Left ventricle myocardium inferior (tissue), 1 donor: Measurements from ENCODE around the gene DNPH1. TPM values are rescaled to one million over a fixed set of nuclear protein-coding genes. Genes with fewer than 3 reads are reported as not detected.

ENCODE experiments used
- DNase-seq: peaks from one replicate; pipeline ENCODE4 v3.0.0-alpha.2; 2020
- H3K27ac ChIP-seq: fragments of 200-600 bp; replicated peaks from 2 replicates; pipeline ENCODE4 v1.8.0; 2021
- H3K27me3 ChIP-seq: fragments of 200-600 bp; 2 replicates; pipeline ENCODE4 v1.8.0; 2021; ENCODE audit warnings: low read depth
- H3K36me3 ChIP-seq: fragments of 200-600 bp; 2 replicates; pipeline ENCODE4 v1.8.0; 2021
- H3K4me1 ChIP-seq: fragments of 200-600 bp; 2 replicates; pipeline ENCODE4 v1.8.0; 2021
- H3K4me3 ChIP-seq: fragments of 200-600 bp; 2 replicates; pipeline ENCODE4 v1.8.0; 2021; ENCODE audit warnings: mild to moderate bottlenecking, moderate library complexity
- H3K9me3 ChIP-seq: fragments of 200-600 bp; replicated peaks from 2 replicates; pipeline ENCODE4 v1.8.0; 2021
- CTCF ChIP-seq: fragments of 200-600 bp; IDR thresholded peaks from 2 replicates; pipeline ENCODE4 v1.8.0; 2021; ENCODE audit warnings: antibody characterized with exemption, mild to moderate bottlenecking, borderline replicate concordance
- intact Hi-C: fragments of 100-400 bp; cut with micrococcal nuclease; formaldehyde crosslinking; loops from one replicate; pipeline ENCODE4 v1.11.0; 2022
- total RNA-seq: library from RNA; stranded (reverse); fragmentation: NEBNext Ultra II Directional; extraction: Animal tissue kit (Norgen Biotek cat#: 25700); gene quantifications from one replicate; pipeline ENCODE4 v1.2.1, GENCODE V29; 2021
- donor health status: DM: no; HTN: yes; CAD: no; lungs with severe emphysema.

The DNPH1 gene
- total RNA-seq, 1 donor from 2014 or later = 27.7 TPM

- Histone ChIP-seq H3K9me3 (no peaks in the 10 kb centered on the region), H3K27ac (no peak overlapping the region), H3K4me1 (peaks cover 18% of the 10 kb centered on the region), H3K4me3 (peak overlapping the region; percentile 64), H3K36me3 (no peaks in the 10 kb centered on the region), H3K27me3 (peaks cover 55% of the 10 kb centered on the region)
- TF ChIP-seq CTCF = no peak
- DNase-seq = no peak
- intact Hi-C loops = no loop called here
These were observed 46.7 kb upstream of the DNPH1 start for GRCh38 chr6:43275801-43276576.

DNA sequence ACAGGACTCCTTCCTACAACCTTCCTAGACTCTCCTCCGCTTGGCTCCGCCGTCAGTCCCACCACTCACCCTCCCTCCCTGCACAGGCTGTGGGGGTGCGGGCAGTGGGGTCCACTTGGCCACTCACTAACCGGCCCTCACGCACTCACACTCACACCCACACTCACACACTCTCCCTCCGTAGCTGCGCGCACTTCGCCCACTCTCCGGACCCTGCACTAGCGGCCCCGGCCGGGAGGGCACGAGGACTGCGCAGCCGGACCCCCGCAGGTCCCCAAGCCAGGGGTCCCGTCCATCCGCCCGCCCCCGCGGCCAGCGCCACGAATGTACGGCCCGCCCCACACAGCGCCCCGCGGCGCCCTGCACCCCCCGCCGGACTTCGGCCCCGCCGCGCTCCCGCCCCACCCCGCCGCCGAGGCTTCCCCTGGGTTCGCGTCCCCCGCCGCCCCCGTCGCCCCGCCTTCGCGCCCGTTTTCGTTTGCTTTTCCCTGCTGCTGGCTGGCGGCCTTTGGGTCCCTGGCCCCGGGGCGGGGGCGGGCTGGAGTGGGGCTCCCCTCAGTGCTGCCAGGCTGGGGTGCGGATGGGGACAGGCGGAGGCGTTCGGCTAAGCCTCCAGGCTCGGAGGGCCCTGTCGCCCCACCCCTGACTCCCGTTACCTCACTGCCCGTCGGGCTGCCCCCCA, 45.8 kb upstream of the DNPH1 start:
- Histone ChIP-seq H3K4me1 (peaks cover 22% of the 10 kb centered on the region), H3K4me3 (peak overlapping the region; percentile 64), H3K27me3 (peaks cover 55% of the 10 kb centered on the region), H3K36me3 (no peaks in the 10 kb centered on the region), H3K27ac (no peak overlapping the region), H3K9me3 (no peaks in the 10 kb centered on the region)
- intact Hi-C loops = no loop called here
- no peak for DNase-seq
- TF ChIP-seq CTCF = no peak

GRCh38 chr6:43274127-43274915, 45.0 kb upstream of the DNPH1 start:
- no peak for DNase-seq
- Histone ChIP-seq H3K4me1 (peaks cover 29% of the 10 kb centered on the region), H3K27me3 (peaks cover 63% of the 10 kb centered on the region), H3K36me3 (no peaks in the 10 kb centered on the region), H3K27ac (no peak overlapping the region), H3K9me3 (no peaks in the 10 kb centered on the region), H3K4me3 (peak overlapping the region; percentile 64)
- intact Hi-C loops = no loop called here
- TF ChIP-seq CTCF = no peak

GRCh38 chr6:43273707-43274106, 44.4 kb upstream of the DNPH1 start:
- intact Hi-C loops = no loop called here
- peaks cover 35% of the 10 kb centered on the region for H3K4me1 ChIP-seq

More at GRCh38 chr6:43273707-43274106, 44.4 kb upstream of the DNPH1 start:
- Histone ChIP-seq H3K4me3 (no peak overlapping the region), H3K27ac (no peak overlapping the region), H3K27me3 (peaks cover 65% of the 10 kb centered on the region), H3K9me3 (no peaks in the 10 kb centered on the region), H3K36me3 (no peaks in the 10 kb centered on the region)
- TF ChIP-seq CTCF = no peak
- no peak for DNase-seq
